ENCODE results near the gene NEK9.

Gene NEK9

DNA sequence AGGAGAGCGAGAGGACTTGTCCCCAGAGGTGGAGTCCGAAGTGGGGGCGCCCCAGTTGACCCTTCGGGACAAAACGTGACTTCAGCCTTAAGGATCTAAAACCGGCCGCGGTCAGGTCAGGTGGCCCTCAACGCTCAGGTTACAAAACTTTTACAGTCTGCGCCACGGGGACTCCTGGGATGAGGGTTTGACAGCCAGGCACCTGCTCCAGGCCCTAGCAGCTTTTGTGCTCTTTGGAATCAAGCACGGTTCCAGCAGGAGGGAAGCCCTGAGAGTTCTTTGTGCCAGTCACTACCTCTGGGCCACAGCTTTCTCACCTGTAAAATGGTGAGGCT lies 57.1 kb downstream of the NEK9 start:
- no peak for TF ChIP-seq TAF1 (IDR thresholded peaks at IDR 0.05; ENCODE audit: borderline replicate concordance, insufficient read depth, low read length)
- no peak for TF ChIP-seq SIN3A (IDR thresholded peaks at IDR 0.05; ENCODE audit: borderline replicate concordance, insufficient read depth, low read length)
- no peak for TF ChIP-seq FOXP2 (optimal IDR thresholded peaks at IDR 0.05; ENCODE audit: borderline replicate concordance, extremely low read depth, extremely low read length, insufficient read depth)
- TF ChIP-seq POLR2AphosphoS5 (IDR thresholded peaks at IDR 0.05; ENCODE audit: low read depth, low read length), result no peak
- TF ChIP-seq, protein P1, sequence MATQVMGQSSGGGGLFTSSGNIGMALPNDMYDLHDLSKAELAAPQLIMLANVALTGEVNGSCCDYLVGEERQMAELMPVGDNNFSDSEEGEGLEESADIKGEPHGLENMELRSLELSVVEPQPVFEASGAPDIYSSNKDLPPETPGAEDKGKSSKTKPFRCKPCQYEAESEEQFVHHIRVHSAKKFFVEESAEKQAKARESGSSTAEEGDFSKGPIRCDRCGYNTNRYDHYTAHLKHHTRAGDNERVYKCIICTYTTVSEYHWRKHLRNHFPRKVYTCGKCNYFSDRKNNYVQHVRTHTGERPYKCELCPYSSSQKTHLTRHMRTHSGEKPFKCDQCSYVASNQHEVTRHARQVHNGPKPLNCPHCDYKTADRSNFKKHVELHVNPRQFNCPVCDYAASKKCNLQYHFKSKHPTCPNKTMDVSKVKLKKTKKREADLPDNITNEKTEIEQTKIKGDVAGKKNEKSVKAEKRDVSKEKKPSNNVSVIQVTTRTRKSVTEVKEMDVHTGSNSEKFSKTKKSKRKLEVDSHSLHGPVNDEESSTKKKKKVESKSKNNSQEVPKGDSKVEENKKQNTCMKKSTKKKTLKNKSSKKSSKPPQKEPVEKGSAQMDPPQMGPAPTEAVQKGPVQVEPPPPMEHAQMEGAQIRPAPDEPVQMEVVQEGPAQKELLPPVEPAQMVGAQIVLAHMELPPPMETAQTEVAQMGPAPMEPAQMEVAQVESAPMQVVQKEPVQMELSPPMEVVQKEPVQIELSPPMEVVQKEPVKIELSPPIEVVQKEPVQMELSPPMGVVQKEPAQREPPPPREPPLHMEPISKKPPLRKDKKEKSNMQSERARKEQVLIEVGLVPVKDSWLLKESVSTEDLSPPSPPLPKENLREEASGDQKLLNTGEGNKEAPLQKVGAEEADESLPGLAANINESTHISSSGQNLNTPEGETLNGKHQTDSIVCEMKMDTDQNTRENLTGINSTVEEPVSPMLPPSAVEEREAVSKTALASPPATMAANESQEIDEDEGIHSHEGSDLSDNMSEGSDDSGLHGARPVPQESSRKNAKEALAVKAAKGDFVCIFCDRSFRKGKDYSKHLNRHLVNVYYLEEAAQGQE (IDR thresholded peaks at IDR 0.05; ENCODE audit: insufficient read depth in 1 of 2, low read depth in 2 of 2, low read length in 2 of 2), result no peak

DNA sequence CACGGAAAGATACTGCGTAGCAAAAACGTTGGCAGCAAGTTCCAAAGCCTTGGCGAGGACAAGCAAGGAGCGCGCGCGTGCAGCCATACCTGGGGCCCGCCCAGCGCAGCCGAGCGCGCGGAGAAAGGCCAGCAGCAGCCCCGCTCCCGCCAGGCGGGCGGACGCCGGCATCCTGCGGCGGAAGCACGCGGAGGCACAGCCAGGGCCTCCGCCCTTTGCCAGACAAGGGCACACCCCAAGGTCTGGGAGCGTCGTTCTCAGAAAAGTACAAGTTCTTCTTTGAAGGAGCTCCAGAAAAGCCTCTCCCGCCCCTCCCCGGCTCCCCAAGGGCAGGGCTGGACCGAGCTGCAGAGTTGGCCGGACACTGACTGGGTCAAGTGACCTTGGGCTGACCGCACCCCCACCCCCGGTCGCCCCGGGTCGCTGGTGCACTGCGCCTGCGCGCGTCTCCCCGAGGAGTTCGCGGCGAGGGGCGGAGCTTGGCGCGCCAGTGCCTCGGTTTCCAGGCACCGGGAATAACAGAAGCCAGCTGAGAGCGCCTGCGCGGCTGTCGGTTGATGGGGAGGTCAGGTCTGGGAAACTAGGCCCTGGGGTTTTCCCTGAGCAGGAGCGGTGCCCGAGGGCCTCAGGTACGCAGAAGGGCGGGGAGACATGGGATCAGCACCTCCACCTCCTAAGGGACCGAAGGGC lies 57.6 kb downstream of the NEK9 start, which contains the start of gene ZC2HC1C:
Gene ZC2HC1C (plus strand): TSS at position 521 of the 690 bp plus-strand sequence. CDS start 933 bp downstream, outside the sequence.
- TF ChIP-seq POLR2AphosphoS5 (IDR thresholded peaks at IDR 0.05; ENCODE audit: low read depth, low read length) (no peak), FOXP2 (optimal IDR thresholded peaks at IDR 0.05; ENCODE audit: borderline replicate concordance, extremely low read depth, extremely low read length, insufficient read depth) (no peak), SIN3A (IDR thresholded peaks at IDR 0.05; ENCODE audit: borderline replicate concordance, insufficient read depth, low read length) (no peak), TAF1 (IDR thresholded peaks at IDR 0.05; ENCODE audit: borderline replicate concordance, insufficient read depth, low read length) (no peak)

DNA sequence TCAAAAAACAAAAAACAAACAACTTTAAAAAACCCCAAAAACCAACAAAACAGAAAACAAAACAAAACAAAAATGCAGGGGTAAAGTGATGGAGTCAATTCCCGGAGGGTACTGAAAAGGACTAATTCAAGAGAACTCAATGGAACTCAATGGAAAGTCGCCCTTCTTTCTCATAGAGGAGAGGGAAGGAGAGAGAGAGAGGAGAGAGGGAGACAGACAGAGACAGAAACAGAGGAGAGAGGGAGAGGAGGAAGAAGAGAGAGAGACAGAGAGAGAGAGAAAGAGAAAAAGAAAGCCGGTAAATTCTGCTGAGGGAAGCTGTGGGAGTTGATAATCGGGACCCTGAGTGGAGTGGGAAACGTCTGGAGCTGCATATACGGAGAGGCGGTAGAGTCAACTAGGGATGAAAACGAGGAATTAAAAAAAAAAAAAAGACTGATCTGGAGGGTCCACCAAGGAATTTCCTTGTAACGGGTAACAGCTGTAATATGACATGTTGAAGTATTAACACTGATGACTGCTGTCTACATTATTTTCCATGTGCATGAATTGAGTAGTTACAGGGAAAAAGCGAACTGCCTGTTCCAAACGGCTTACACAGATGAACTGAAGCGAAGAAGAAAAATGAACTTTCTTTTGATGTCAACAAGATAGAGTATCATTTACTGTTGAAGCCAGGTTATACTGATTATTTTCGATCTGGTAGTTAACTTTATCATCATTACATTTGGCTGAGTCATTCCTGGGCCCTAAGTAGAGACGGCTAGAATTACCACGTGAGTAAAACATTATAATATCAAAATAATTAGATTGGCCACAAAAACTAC lies 58.3 kb downstream of the NEK9 start:
- TF ChIP-seq POLR2AphosphoS5 (IDR thresholded peaks at IDR 0.05; ENCODE audit: low read depth, low read length), result no peak
- TF ChIP-seq SIN3A (IDR thresholded peaks at IDR 0.05; ENCODE audit: borderline replicate concordance, insufficient read depth, low read length), result no peak
- TF ChIP-seq, protein P1 (IDR thresholded peaks at IDR 0.05; ENCODE audit: insufficient read depth in 1 of 2, low read depth in 2 of 2, low read length in 2 of 2), result no peak
- TF ChIP-seq FOXP2 (optimal IDR thresholded peaks at IDR 0.05; ENCODE audit: borderline replicate concordance, extremely low read depth, extremely low read length, insufficient read depth), result no peak
- TF ChIP-seq TAF1 (IDR thresholded peaks at IDR 0.05; ENCODE audit: borderline replicate concordance, insufficient read depth, low read length), result no peak

DNA sequence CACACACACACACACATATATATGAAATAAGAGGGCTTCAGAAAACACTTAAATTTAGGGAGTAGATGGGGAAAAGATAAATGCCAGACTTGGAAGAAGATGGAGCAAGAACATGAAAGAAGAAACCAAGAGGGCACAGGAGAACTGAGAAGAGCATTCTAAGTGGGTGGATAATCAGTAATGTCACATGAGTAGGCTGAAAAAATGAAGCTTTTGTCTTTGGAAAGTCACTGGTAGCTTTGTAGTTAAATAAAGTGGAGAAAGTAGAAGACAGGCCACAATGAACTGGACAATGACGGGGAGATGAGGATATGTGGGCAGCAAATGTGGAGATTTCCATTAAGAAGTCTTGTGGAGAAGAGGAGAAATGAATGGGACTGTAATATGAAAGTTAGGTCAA lies 59.6 kb downstream of the NEK9 start:
- no peak for TF ChIP-seq TAF1 (IDR thresholded peaks at IDR 0.05; ENCODE audit: borderline replicate concordance, insufficient read depth, low read length)
- TF ChIP-seq POLR2AphosphoS5 (IDR thresholded peaks at IDR 0.05; ENCODE audit: low read depth, low read length), result no peak
- no peak for TF ChIP-seq FOXP2 (optimal IDR thresholded peaks at IDR 0.05; ENCODE audit: borderline replicate concordance, extremely low read depth, extremely low read length, insufficient read depth)
- no peak for TF ChIP-seq SIN3A (IDR thresholded peaks at IDR 0.05; ENCODE audit: borderline replicate concordance, insufficient read depth, low read length)
- TF ChIP-seq, protein P1 (IDR thresholded peaks at IDR 0.05; ENCODE audit: insufficient read depth in 1 of 2, low read depth in 2 of 2, low read length in 2 of 2), result no peak

DNA sequence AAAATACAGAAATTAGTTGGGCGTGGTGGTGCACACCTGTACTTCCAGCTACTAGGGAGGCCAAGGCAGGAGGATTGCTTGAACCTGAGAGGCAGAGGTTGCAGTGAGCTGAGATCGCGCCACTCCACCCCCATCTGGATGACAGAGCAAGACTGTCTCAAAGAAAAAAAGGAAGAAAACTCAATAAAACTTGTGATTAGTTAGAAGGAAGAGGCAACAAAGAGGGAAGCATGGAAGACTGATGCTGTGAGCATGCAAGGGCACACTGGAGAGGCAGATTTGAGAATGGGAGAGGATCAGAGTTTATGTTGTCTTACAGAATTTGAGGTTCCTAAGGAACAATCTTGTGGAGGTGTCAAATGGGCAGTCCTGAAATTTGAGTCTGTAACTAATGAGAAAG lies 60.2 kb downstream of the NEK9 start:
- TF ChIP-seq FOXP2 (optimal IDR thresholded peaks at IDR 0.05; ENCODE audit: borderline replicate concordance, extremely low read depth, extremely low read length, insufficient read depth) (no peak), POLR2AphosphoS5 (IDR thresholded peaks at IDR 0.05; ENCODE audit: low read depth, low read length) (no peak), SIN3A (IDR thresholded peaks at IDR 0.05; ENCODE audit: borderline replicate concordance, insufficient read depth, low read length) (no peak), TAF1 (IDR thresholded peaks at IDR 0.05; ENCODE audit: borderline replicate concordance, insufficient read depth, low read length) (no peak)
- TF ChIP-seq, protein P1 (IDR thresholded peaks at IDR 0.05; ENCODE audit: insufficient read depth in 1 of 2, low read depth in 2 of 2, low read length in 2 of 2), result no peak
